GM12878 (cell line): ENCODE measurements around the gene DCAF4L1.

Experiments used
- ATF3 ChIP-seq: IDR thresholded peaks from 2 replicates; pipeline ENCODE4 v1.6.1; 2011; ENCODE audit warnings: low read depth, mild to moderate bottlenecking, low read length, moderate library complexity, borderline replicate concordance; ENCODE audit errors: extremely low read depth
- CTCF ChIP-seq, 3 experiments: IDR thresholded peaks in 2 of 3; conservative IDR thresholded peaks in 1 of 3; 2 replicates each; pipeline ENCODE4 v1.5.1; 2011; ENCODE audit warnings: low read depth in 3 of 3, low read length in 3 of 3, mild to moderate bottlenecking in 3 of 3, control low read depth in 2 of 3, moderate library complexity in 2 of 3, inconsistent platforms in 1 of 3, mixed read lengths in 1 of 3; ENCODE audit not compliant: control insufficient read depth in 2 of 3, insufficient read depth in 1 of 3; ENCODE audit errors: extremely low read depth in 1 of 3
- EP300 ChIP-seq, 2 experiments: fragments of 150-350 bp in 1 of 2; IDR thresholded peaks; 2 replicates each; pipeline ENCODE4 v1.6.1; 2011 to 2012; ENCODE audit warnings: low read depth in 2 of 2, low read length in 2 of 2, borderline replicate concordance in 1 of 2, improper control_type of control experiment in 1 of 2, inconsistent platforms in 1 of 2; ENCODE audit not compliant: control insufficient read depth in 1 of 2
- EZH2 ChIP-seq: IDR thresholded peaks from 2 replicates; pipeline ENCODE4 v1.6.1; 2012; ENCODE audit warnings: low read depth, mild to moderate bottlenecking, control low read depth, inconsistent platforms, low read length, borderline replicate concordance; ENCODE audit not compliant: control insufficient read depth
- HCFC1 ChIP-seq: fragments of 150-350 bp; IDR thresholded peaks from 2 replicates; pipeline ENCODE4 v1.6.1; 2014; ENCODE audit warnings: low read length
- POLR2AphosphoS5 ChIP-seq: IDR thresholded peaks from 2 replicates; pipeline ENCODE4 v1.6.1; 2011; ENCODE audit warnings: mild to moderate bottlenecking, low read length, inconsistent platforms
- RAD21 ChIP-seq: IDR thresholded peaks from 2 replicates; pipeline ENCODE4 v1.6.1; 2011; ENCODE audit warnings: mild to moderate bottlenecking, low read depth, low read length, moderate library complexity; ENCODE audit not compliant: insufficient read depth
- SIN3A ChIP-seq: IDR thresholded peaks from 2 replicates; pipeline ENCODE4 v1.6.1; 2012; ENCODE audit warnings: low read depth, low read length, improper control_type of control experiment
- SMARCA5 ChIP-seq: fragments of 450-650 bp; IDR thresholded peaks from 2 replicates; pipeline ENCODE4 v1.6.1; 2017; ENCODE audit warnings: mild to moderate bottlenecking
- TF ChIP-seq, protein P1 (sequence below): IDR thresholded peaks from 2 replicates; pipeline ENCODE4 v1.6.1; 2012; ENCODE audit warnings: low read depth, low read length, improper control_type of control experiment
- TF ChIP-seq, protein P2 (sequence below): fragments of 450-650 bp; IDR thresholded peaks from 2 replicates; pipeline ENCODE4 v1.6.1; 2016; ENCODE audit warnings: mild to moderate bottlenecking

GRCh38 chr4:41967392-41967791, 14.2 kb upstream of the DCAF4L1 start:
- TF ChIP-seq CTCF (IDR thresholded peaks at IDR 0.05 in 2 of 3, conservative IDR thresholded peaks at IDR 0.05 in 1 of 3; ENCODE audit: control insufficient read depth in 2 of 3, extremely low read depth in 1 of 3, insufficient read depth in 1 of 3, low read depth in 3 of 3, low read length in 3 of 3) (no peak), EZH2 (no peak), SIN3A (no peak), ATF3 (no peak), SMARCA5 (no peak), RAD21 (no peak), EP300 (IDR thresholded peaks at IDR 0.05; ENCODE audit: borderline replicate concordance in 1 of 2, control insufficient read depth in 1 of 2, low read depth in 2 of 2, low read length in 2 of 2) (no peak), POLR2AphosphoS5 (no peak), HCFC1 (no peak)
- TF ChIP-seq, protein P1, sequence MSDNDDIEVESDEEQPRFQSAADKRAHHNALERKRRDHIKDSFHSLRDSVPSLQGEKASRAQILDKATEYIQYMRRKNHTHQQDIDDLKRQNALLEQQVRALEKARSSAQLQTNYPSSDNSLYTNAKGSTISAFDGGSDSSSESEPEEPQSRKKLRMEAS: no peak
- TF ChIP-seq, protein P2, sequence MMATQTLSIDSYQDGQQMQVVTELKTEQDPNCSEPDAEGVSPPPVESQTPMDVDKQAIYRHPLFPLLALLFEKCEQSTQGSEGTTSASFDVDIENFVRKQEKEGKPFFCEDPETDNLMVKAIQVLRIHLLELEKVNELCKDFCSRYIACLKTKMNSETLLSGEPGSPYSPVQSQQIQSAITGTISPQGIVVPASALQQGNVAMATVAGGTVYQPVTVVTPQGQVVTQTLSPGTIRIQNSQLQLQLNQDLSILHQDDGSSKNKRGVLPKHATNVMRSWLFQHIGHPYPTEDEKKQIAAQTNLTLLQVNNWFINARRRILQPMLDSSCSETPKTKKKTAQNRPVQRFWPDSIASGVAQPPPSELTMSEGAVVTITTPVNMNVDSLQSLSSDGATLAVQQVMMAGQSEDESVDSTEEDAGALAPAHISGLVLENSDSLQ: no peak
